Measurements from ENCODE around the gene MLLT6. TPM values are rescaled to one million over a fixed set of nuclear protein-coding genes. Genes with fewer than 3 reads are reported as not detected.
A peak's percentile ranks its signal among the peaks of the same experiment; 100 is the strongest.

The MLLT6 gene
- total and polyA plus RNA-seq, 2 of the 13 experiments (the other 11 are each of a cell fraction or from before 2014, with no cell fraction given) = 50.7 to 69.5 TPM

- TF ChIP-seq, protein P1, sequence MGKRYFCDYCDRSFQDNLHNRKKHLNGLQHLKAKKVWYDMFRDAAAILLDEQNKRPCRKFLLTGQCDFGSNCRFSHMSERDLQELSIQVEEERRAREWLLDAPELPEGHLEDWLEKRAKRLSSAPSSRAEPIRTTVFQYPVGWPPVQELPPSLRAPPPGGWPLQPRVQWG (CRISPR knock-in tag; IDR thresholded peaks at IDR 0.05; ENCODE audit: borderline replicate concordance, low read depth) = no peak
- TF ChIP-seq, protein P2, sequence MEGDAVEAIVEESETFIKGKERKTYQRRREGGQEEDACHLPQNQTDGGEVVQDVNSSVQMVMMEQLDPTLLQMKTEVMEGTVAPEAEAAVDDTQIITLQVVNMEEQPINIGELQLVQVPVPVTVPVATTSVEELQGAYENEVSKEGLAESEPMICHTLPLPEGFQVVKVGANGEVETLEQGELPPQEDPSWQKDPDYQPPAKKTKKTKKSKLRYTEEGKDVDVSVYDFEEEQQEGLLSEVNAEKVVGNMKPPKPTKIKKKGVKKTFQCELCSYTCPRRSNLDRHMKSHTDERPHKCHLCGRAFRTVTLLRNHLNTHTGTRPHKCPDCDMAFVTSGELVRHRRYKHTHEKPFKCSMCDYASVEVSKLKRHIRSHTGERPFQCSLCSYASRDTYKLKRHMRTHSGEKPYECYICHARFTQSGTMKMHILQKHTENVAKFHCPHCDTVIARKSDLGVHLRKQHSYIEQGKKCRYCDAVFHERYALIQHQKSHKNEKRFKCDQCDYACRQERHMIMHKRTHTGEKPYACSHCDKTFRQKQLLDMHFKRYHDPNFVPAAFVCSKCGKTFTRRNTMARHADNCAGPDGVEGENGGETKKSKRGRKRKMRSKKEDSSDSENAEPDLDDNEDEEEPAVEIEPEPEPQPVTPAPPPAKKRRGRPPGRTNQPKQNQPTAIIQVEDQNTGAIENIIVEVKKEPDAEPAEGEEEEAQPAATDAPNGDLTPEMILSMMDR (CRISPR knock-in tag; IDR thresholded peaks at IDR 0.05) = 0 out of 2 replicates have a peak, but pooled peaks have one; percentile 1
- no peak for TF ChIP-seq LCORL (IDR thresholded peaks at IDR 0.05)
- TF ChIP-seq LCORL (CRISPR knock-in tag; IDR thresholded peaks at IDR 0.05) = no peak
- no peak for TF ChIP-seq EP300 (IDR thresholded peaks at IDR 0.05; ENCODE audit: low read depth in 2 of 2, low read length in 2 of 2)
- no peak for TF ChIP-seq EP300 (CRISPR knock-in tag; IDR thresholded peaks at IDR 0.05; ENCODE audit: borderline replicate concordance)
- peak; percentile 78; the same call in 1 of the 2 replicates for TF ChIP-seq ZNF33A (CRISPR knock-in tag; IDR thresholded peaks at IDR 0.05; ENCODE audit: borderline replicate concordance)
- TF ChIP-seq AGO2 (optimal IDR thresholded peaks at IDR 0.05; ENCODE audit: low read depth, low read length) = peak; percentile 96
- 0 out of 2 replicates have a peak, but pooled peaks have one; percentile 48 for TF ChIP-seq WIZ (CRISPR knock-in tag; IDR thresholded peaks at IDR 0.05)
- no peak for TF ChIP-seq TRIM24 (CRISPR knock-in tag; IDR thresholded peaks at IDR 0.05)
- TF ChIP-seq RELA (CRISPR knock-in tag; IDR thresholded peaks at IDR 0.05) = 0 out of 2 replicates have a peak, but pooled peaks have one; percentile 22
- peak; percentile 18 for TF ChIP-seq HNRNPLL (IDR thresholded peaks at IDR 0.05; ENCODE audit: low read depth, low read length, poor library complexity, severe bottlenecking)
- no peak for TF ChIP-seq TBX3 (IDR thresholded peaks at IDR 0.05; ENCODE audit: borderline replicate concordance)
- no peak; the same call in 1 of the 2 replicates for TF ChIP-seq ZNF766 (CRISPR knock-in tag; IDR thresholded peaks at IDR 0.05; ENCODE audit: borderline replicate concordance)
- TF ChIP-seq, protein P3, sequence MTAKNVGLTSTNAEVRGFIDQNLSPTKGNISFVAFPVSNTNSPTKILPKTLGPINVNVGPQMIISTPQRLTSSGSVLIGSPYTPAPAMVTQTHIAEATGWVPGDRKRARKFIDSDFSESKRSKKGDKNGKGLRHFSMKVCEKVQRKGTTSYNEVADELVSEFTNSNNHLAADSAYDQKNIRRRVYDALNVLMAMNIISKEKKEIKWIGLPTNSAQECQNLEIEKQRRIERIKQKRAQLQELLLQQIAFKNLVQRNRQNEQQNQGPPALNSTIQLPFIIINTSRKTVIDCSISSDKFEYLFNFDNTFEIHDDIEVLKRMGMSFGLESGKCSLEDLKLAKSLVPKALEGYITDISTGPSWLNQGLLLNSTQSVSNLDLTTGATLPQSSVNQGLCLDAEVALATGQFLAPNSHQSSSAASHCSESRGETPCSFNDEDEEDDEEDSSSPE (CRISPR knock-in tag; IDR thresholded peaks at IDR 0.05) = no peak
- TF ChIP-seq ZNF598 (CRISPR knock-in tag; IDR thresholded peaks at IDR 0.05; ENCODE audit: borderline replicate concordance) = 0 out of 2 replicates have a peak, but pooled peaks have one; percentile 63
- no peak for TF ChIP-seq ADNP (CRISPR knock-in tag; IDR thresholded peaks at IDR 0.05)
- TF ChIP-seq ZNF674 (CRISPR knock-in tag; IDR thresholded peaks at IDR 0.05; ENCODE audit: low read depth) = peak; percentile 69; the same call in 1 of the 2 replicates
- TF ChIP-seq, protein P4, sequence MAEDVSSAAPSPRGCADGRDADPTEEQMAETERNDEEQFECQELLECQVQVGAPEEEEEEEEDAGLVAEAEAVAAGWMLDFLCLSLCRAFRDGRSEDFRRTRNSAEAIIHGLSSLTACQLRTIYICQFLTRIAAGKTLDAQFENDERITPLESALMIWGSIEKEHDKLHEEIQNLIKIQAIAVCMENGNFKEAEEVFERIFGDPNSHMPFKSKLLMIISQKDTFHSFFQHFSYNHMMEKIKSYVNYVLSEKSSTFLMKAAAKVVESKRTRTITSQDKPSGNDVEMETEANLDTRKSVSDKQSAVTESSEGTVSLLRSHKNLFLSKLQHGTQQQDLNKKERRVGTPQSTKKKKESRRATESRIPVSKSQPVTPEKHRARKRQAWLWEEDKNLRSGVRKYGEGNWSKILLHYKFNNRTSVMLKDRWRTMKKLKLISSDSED (CRISPR knock-in tag; IDR thresholded peaks at IDR 0.05) = 0 out of 2 replicates have a peak, but pooled peaks have one; percentile 27
- peak; percentile 8 for TF ChIP-seq XRCC5 (optimal IDR thresholded peaks at IDR 0.05; ENCODE audit: low read length)
- peak; percentile 99 for TF ChIP-seq ZC3H4 (CRISPR knock-in tag; IDR thresholded peaks at IDR 0.05; ENCODE audit: borderline replicate concordance)
- TF ChIP-seq SCMH1 (CRISPR knock-in tag; IDR thresholded peaks at IDR 0.05; ENCODE audit: borderline replicate concordance) = no peak
- TF ChIP-seq LBX2 (CRISPR knock-in tag; IDR thresholded peaks at IDR 0.05; ENCODE audit: borderline replicate concordance) = no peak
- TF ChIP-seq ZNF296 (CRISPR knock-in tag; conservative IDR thresholded peaks at IDR 0.05) = 0 out of 2 replicates have a peak, but pooled peaks have one; percentile 22
Measured at GRCh38 chr17:38702916-38703741, 1.9 kb upstream of the MLLT6 start (continued).

Data from HepG2 (cell line).